22Rv1 (cell line): Measurements from ENCODE around the gene PGS1.
A peak's percentile ranks its signal among the peaks of the same experiment; 100 is the strongest.

Experiments
- H3K27ac ChIP-seq: fragments of 450-650 bp; 2 replicates; pipeline ENCODE4 v1.5.1; 2017
- CTCF ChIP-seq: fragments of 450-650 bp; IDR thresholded peaks from 2 replicates; pipeline ENCODE4 v1.5.1; 2017; ENCODE audit warnings: mild to moderate bottlenecking
- ZFX ChIP-seq: fragments of 450-650 bp; IDR thresholded peaks from 2 replicates; pipeline ENCODE4 v1.6.1; 2017; ENCODE audit warnings: antibody characterized with exemption, borderline replicate concordance

Gene PGS1

GRCh38 chr17:78421534-78422266 lies 43.3 kb downstream of the PGS1 start:
- no peak overlapping the region for H3K27ac ChIP-seq
- TF ChIP-seq ZFX (no peak), CTCF (peak; percentile 93)

- H3K27ac ChIP-seq: no peak overlapping the region
- no peak for TF ChIP-seq ZFX
- peak; percentile 65 for TF ChIP-seq CTCF
These were observed 43.8 kb downstream of the PGS1 start for GRCh38 chr17:78422267-78422605.

GRCh38 chr17:78422872-78423588 lies 44.6 kb downstream of the PGS1 start:
- TF ChIP-seq ZFX: no peak
- H3K27ac ChIP-seq: no peak overlapping the region

GRCh38 chr17:78423961-78424675 lies 45.7 kb downstream of the PGS1 start:
- TF ChIP-seq CTCF (no peak), ZFX (no peak)
- no peak overlapping the region for H3K27ac ChIP-seq

- TF ChIP-seq ZFX: no peak
- no peak overlapping the region for H3K27ac ChIP-seq
These were observed 47.0 kb downstream of the PGS1 start for GRCh38 chr17:78425429-78425828.

GRCh38 chr17:78426293-78426879 lies 47.9 kb downstream of the PGS1 start:
- no peak overlapping the region for H3K27ac ChIP-seq
- TF ChIP-seq CTCF (no peak), ZFX (no peak)

- no peak overlapping the region for H3K27ac ChIP-seq
- TF ChIP-seq ZFX (no peak), CTCF (no peak)
These were observed 48.7 kb downstream of the PGS1 start for GRCh38 chr17:78427140-78427539.
